Activated T-cell treated with anti-CD3 and anti-CD28 coated beads for 48 hours (primary cell): Measurements from ENCODE around the gene DBN1.
"Not testable (repeated sequence)": the region's sequence is repeated elsewhere in the genome, so short reads cannot be mapped to it uniquely, and the experiment has no call there.

ENCODE experiments used
- DNase-seq: peaks from one replicate; pipeline ENCODE4 v3.0.0-alpha.2; 2020; ENCODE audit warnings: low read depth

Gene DBN1

GRCh38 chr5:177429248-177430040, 44.0 kb downstream of the DBN1 start:
- DNase-seq, result peak; percentile 83

- DNase-seq, result no peak
These were observed 44.7 kb downstream of the DBN1 start for GRCh38 chr5:177428574-177429217.

GRCh38 chr5:177427919-177428573, 45.4 kb downstream of the DBN1 start:
- DNase-seq, result no peak

GRCh38 chr5:177427211-177427822, 46.1 kb downstream of the DBN1 start:
- no peak for DNase-seq

GRCh38 chr5:177426566-177427210, 46.7 kb downstream of the DBN1 start, which contains the start of gene GRK6:
TSS of gene GRK6 (plus strand) at chr5:177426676. CDS start at chr5:177426846, 170 bp downstream.
- peak; percentile 62 for DNase-seq

- peak; percentile 98 for DNase-seq
These were observed 47.5 kb downstream of the DBN1 start for GRCh38 chr5:177425801-177426565.

GRCh38 chr5:177425196-177425800, 48.1 kb downstream of the DBN1 start:
- DNase-seq, result no peak

- DNase-seq, result no peak
These were observed 49.8 kb downstream of the DBN1 start for GRCh38 chr5:177423671-177424070.

GRCh38 chr5:177421062-177421798, 52.2 kb downstream of the DBN1 start:
- DNase-seq, result no peak

GRCh38 chr5:177420472-177420871, 53.0 kb downstream of the DBN1 start:
- not testable (repeated sequence) for DNase-seq

GRCh38 chr5:177419046-177419445, 54.4 kb downstream of the DBN1 start:
- no peak for DNase-seq

GRCh38 chr5:177417081-177417480, 56.4 kb downstream of the DBN1 start:
- DNase-seq, result not testable (repeated sequence)

GRCh38 chr5:177414481-177414880, 59.0 kb downstream of the DBN1 start:
- no peak for DNase-seq

GRCh38 chr5:177412603-177413233, 60.7 kb downstream of the DBN1 start:
- DNase-seq, result no peak

GRCh38 chr5:177410575-177410974, 62.9 kb downstream of the DBN1 start:
- DNase-seq, result no peak

- no peak for DNase-seq
These were observed 64.2 kb downstream of the DBN1 start, which contains the start of gene F12 for GRCh38 chr5:177409043-177409801. TSS of gene F12 (minus strand) at chr5:177409564. CDS start at chr5:177409527, 37 bp downstream.
